Liver (tissue), 9 donors: Measurements from ENCODE around the gene GLIS1. TPM values are rescaled to one million over a fixed set of nuclear protein-coding genes. Genes with fewer than 3 reads are reported as not detected.
A peak's percentile ranks its signal among the peaks of the same experiment; 100 is the strongest.

Experiments
- DNase-seq: peaks from one replicate; pipeline ENCODE4 v3.0.0-alpha.2; 2017; ENCODE audit warnings: low spot score
- H3K27ac ChIP-seq, 2 donors: one replicate each; pipeline ENCODE4 v1.7.0; 2013; ENCODE audit warnings: inconsistent platforms in 2 of 2, low read length in 2 of 2, control low read depth in 1 of 2, low read depth in 1 of 2, mild to moderate bottlenecking in 1 of 2
- H3K27me3 ChIP-seq, 4 donors: one replicate each; pipeline versions ENCODE4 v1.6.1 to v1.7.0; 2013; ENCODE audit warnings: low read length in 3 of 4, inconsistent platforms in 1 of 4, mild to moderate bottlenecking in 1 of 4, moderate library complexity in 1 of 4; ENCODE audit not compliant: control insufficient read depth in 4 of 4, insufficient read depth in 4 of 4
- H3K36me3 ChIP-seq, 4 donors: one replicate each; pipeline versions ENCODE4 v1.6.1 to v1.7.0; 2013; ENCODE audit warnings: low read length in 3 of 4, mild to moderate bottlenecking in 3 of 4, low read depth in 1 of 4, moderate library complexity in 1 of 4; ENCODE audit not compliant: control insufficient read depth in 4 of 4, insufficient read depth in 3 of 4
- H3K4me1 ChIP-seq, 4 donors: one replicate each; pipeline versions ENCODE4 v1.6.1 to v1.7.0; 2013; ENCODE audit warnings: low read length in 3 of 4, mild to moderate bottlenecking in 3 of 4, moderate library complexity in 1 of 4; ENCODE audit not compliant: control insufficient read depth in 4 of 4, insufficient read depth in 4 of 4
- H3K4me3 ChIP-seq, 3 donors: one replicate each; pipeline versions ENCODE4 v1.6.1 to v1.7.0; 2013; ENCODE audit warnings: low read length in 3 of 3, control low read depth in 1 of 3, low read depth in 1 of 3, mild to moderate bottlenecking in 1 of 3
- H3K9ac ChIP-seq, 2 donors: one replicate each; pipeline ENCODE4 v1.7.0; 2013; ENCODE audit warnings: low read length in 2 of 2, mild to moderate bottlenecking in 2 of 2, moderate library complexity in 2 of 2, control low read depth in 1 of 2, low read depth in 1 of 2
- H3K9me3 ChIP-seq, 4 donors: one replicate each; pipeline versions ENCODE4 v1.6.1 to v1.7.0; 2013; ENCODE audit warnings: low read length in 3 of 4; ENCODE audit not compliant: control insufficient read depth in 4 of 4
- FOXA1 ChIP-seq: IDR thresholded peaks from 2 replicates; pipeline ENCODE4 v1.6.1; 2016; ENCODE audit warnings: antibody characterized with exemption
- FOXA2 ChIP-seq: IDR thresholded peaks from 2 replicates; pipeline ENCODE4 v1.6.1; 2016; ENCODE audit warnings: antibody characterized with exemption
- GABPA ChIP-seq, 2 donors: IDR thresholded peaks in 1 of 2; conservative IDR thresholded peaks in 1 of 2; 2 replicates each; pipeline ENCODE4 v1.6.1; 2016; ENCODE audit warnings: antibody characterized with exemption in 2 of 2, mild to moderate bottlenecking in 1 of 2, moderate library complexity in 1 of 2
- HNF4A ChIP-seq, 2 donors: conservative IDR thresholded peaks; 2 replicates each; pipeline ENCODE4 v1.6.1; 2016; ENCODE audit warnings: antibody characterized with exemption in 2 of 2, mild to moderate bottlenecking in 2 of 2
- HNF4G ChIP-seq: IDR thresholded peaks from 2 replicates; pipeline ENCODE4 v1.6.1; 2016; ENCODE audit warnings: antibody characterized with exemption
- JUND ChIP-seq, 2 donors: IDR thresholded peaks; 2 replicates each; pipeline ENCODE4 v1.6.1; 2016; ENCODE audit warnings: antibody characterized with exemption in 2 of 2
- NR2F2 ChIP-seq: IDR thresholded peaks from 2 replicates; pipeline ENCODE4 v1.6.1; 2016; ENCODE audit warnings: antibody characterized with exemption
- RAD21 ChIP-seq, 2 donors: IDR thresholded peaks; 2 replicates each; pipeline ENCODE4 v1.6.1; 2016; ENCODE audit warnings: antibody characterized with exemption in 2 of 2, mild to moderate bottlenecking in 2 of 2
- RXRA ChIP-seq, 2 donors: IDR thresholded peaks; 2 replicates each; pipeline ENCODE4 v1.6.1; 2017 to 2018; ENCODE audit warnings: antibody characterized with exemption in 2 of 2, mild to moderate bottlenecking in 1 of 2
- TAF1 ChIP-seq: conservative IDR thresholded peaks from 2 replicates; pipeline ENCODE4 v1.6.1; 2016; ENCODE audit warnings: antibody characterized with exemption, mild to moderate bottlenecking
- WGBS: extraction: QIAGEN DNeasy Blood & Tissue Kit; methylation state at CpG from one replicate; pipeline ENCODE4 v1.1.7; 2013; 5-methylcytosine and 5-hydroxymethylcytosine counted together
- polyA plus RNA-seq, 2 donors: library from polyadenylated mRNA; stranded (reverse) in 1 of 2; unstranded in 1 of 2; fragments of 200-250 nt in 1 of 2; fragments of >200 nt in 1 of 2; fragmentation: Nextera tagmentation in 1 of 2; extraction: Ambion mirVana in 1 of 2; gene quantifications; one replicate each; pipeline versions ENCODE4 v1.2.1 to v1.2.3, GENCODE V29; 2013 to 2015
- total RNA-seq, 2 donors: library from RNA; depleted of rRNA; stranded (reverse); fragments of >200 nt; gene quantifications; one replicate each; pipeline ENCODE4 v1.2.3, GENCODE V29; 2014
- TF ChIP-seq, protein P1 (sequence below): IDR thresholded peaks from 2 replicates; pipeline ENCODE4 v1.6.1; 2016; ENCODE audit warnings: antibody characterized with exemption
- TF ChIP-seq, protein P2 (sequence below): IDR thresholded peaks from 2 replicates; pipeline ENCODE4 v1.6.1; 2016; ENCODE audit warnings: antibody characterized with exemption
- TF ChIP-seq, protein P3 (sequence below): IDR thresholded peaks from 2 replicates; pipeline ENCODE4 v1.6.1; 2016; ENCODE audit warnings: antibody characterized with exemption
- donor health status: healthy.
- donor health status: healthy.
- donor health status: healthy.
- donor health status: healthy.
- donor health status: healthy.

Gene GLIS1
- total and polyA plus RNA-seq, 4 donors, result under 0.01 to 0.05 TPM; not detected in 2

DNA sequence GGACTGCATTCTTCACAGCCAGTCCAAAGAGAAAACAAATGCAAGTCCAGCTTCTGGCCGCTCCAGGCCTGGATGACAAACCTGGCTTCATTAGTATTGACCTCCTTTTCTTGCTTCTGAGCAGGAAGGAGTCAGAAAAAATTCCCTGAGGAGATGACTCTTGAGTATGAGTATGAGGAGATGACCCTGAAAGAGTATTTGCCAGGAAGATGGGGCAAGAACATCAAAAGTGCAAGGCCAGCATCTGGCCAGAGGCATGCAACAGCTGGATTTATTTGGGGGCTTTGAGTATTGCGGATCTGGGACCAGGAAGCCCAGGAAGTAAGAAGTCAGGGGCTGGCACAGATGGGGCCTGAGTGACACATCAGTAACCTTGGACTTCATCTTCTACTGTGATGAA lies 113.9 kb downstream of the GLIS1 start:
- TF ChIP-seq TAF1 (no peak), HNF4G (no peak), NR2F2 (no peak), HNF4A (conservative IDR thresholded peaks at IDR 0.05) (no peak), FOXA1 (no peak), RXRA (IDR thresholded peaks at IDR 0.05) (no peak), JUND (IDR thresholded peaks at IDR 0.05) (no peak)
- TF ChIP-seq, protein P1, sequence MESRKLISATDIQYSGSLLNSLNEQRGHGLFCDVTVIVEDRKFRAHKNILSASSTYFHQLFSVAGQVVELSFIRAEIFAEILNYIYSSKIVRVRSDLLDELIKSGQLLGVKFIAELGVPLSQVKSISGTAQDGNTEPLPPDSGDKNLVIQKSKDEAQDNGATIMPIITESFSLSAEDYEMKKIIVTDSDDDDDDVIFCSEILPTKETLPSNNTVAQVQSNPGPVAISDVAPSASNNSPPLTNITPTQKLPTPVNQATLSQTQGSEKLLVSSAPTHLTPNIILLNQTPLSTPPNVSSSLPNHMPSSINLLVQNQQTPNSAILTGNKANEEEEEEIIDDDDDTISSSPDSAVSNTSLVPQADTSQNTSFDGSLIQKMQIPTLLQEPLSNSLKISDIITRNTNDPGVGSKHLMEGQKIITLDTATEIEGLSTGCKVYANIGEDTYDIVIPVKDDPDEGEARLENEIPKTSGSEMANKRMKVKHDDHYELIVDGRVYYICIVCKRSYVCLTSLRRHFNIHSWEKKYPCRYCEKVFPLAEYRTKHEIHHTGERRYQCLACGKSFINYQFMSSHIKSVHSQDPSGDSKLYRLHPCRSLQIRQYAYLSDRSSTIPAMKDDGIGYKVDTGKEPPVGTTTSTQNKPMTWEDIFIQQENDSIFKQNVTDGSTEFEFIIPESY, result no peak
- Histone ChIP-seq H3K4me3 (no peak overlapping the region), H3K4me1 (no peaks in the 10 kb centered on the region), H3K27ac (no peak overlapping the region), H3K27me3 (no peaks in the 10 kb centered on the region), H3K9me3 (no peaks in the 10 kb centered on the region), H3K9ac (no peak overlapping the region), H3K36me3 (no peaks in the 10 kb centered on the region)
- peak; percentile 16 for DNase-seq
- 95% methylated on average over 2 of the region's 2 CpGs for WGBS

DNA sequence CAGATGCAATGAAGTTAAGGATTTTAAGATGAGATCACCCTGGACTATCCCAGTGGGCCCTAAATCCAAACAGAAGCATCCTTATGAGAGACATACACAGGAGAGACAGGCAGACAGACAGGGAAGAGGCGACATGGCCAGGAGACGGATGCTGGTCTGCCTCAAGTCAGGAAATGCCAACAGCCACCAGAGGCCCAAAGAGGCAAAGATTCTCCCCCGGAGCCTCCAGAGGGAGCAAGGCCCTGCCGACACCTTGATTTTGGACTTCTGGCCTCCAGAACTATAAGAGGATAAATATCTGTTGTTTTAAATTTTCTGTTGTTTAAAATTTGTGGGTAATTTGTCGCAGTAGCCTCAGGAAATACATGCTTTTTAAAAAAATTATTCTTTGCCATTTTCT lies 116.4 kb downstream of the GLIS1 start:
- H3K9me3 ChIP-seq, result no peaks in the 10 kb centered on the region
- TF ChIP-seq FOXA2 (no peak), HNF4G (no peak), RAD21 (IDR thresholded peaks at IDR 0.05) (no peak), RXRA (IDR thresholded peaks at IDR 0.05) (no peak)
- TF ChIP-seq, protein P2, sequence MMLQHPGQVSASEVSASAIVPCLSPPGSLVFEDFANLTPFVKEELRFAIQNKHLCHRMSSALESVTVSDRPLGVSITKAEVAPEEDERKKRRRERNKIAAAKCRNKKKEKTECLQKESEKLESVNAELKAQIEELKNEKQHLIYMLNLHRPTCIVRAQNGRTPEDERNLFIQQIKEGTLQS, result no peak
- 79% methylated on average over 5 of the region's 5 CpGs for WGBS
- H3K27me3 ChIP-seq, result no peaks in the 10 kb centered on the region
- no peak overlapping the region for H3K9ac ChIP-seq
- no peaks in the 10 kb centered on the region for H3K4me1 ChIP-seq
- no peak overlapping the region for H3K4me3 ChIP-seq
- H3K27ac ChIP-seq, result no peak overlapping the region
- H3K36me3 ChIP-seq, result no peaks in the 10 kb centered on the region
- DNase-seq, result no peak

DNA sequence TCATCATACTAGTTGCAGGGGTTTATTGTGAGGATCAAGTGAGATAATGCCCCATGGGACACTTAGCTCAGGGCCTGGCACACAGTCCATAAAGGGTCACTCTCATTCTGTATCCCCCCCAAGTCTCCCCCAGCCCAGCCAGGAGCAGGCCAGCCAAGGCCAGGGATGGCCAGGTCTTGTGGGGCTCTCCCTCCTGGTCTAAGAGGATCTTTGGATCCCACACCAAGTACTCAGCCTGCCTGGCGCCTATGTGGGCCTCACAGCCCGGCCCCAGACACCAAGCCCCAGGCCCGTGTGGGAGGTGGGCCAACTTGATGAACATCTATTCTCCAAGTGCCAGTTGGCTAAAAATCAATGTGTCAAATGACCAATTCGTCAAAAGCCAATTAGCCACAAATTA lies 117.8 kb downstream of the GLIS1 start:
- no peak overlapping the region for H3K27ac ChIP-seq
- H3K36me3 ChIP-seq, result no peaks in the 10 kb centered on the region
- no peak for DNase-seq
- TF ChIP-seq GABPA (IDR thresholded peaks at IDR 0.05 in 1 of 2, conservative IDR thresholded peaks at IDR 0.05 in 1 of 2) (no peak), RXRA (IDR thresholded peaks at IDR 0.05) (no peak), HNF4G (no peak)
- TF ChIP-seq, protein P2, result no peak
- TF ChIP-seq, protein P3, sequence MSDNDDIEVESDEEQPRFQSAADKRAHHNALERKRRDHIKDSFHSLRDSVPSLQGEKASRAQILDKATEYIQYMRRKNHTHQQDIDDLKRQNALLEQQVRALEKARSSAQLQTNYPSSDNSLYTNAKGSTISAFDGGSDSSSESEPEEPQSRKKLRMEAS, result no peak
- no peaks in the 10 kb centered on the region for H3K4me1 ChIP-seq
- 82% methylated on average over 4 of the region's 4 CpGs for WGBS
- H3K4me3 ChIP-seq, result no peak overlapping the region
- H3K9ac ChIP-seq, result no peak overlapping the region
- no peaks in the 10 kb centered on the region for H3K9me3 ChIP-seq
- no peaks in the 10 kb centered on the region for H3K27me3 ChIP-seq
